ENCODE measurements around the gene ADPGK. TPM values are rescaled to one million over a fixed set of nuclear protein-coding genes. Genes with fewer than 3 reads are reported as not detected.

ADPGK gene
- total RNA-seq, 1 experiment from 2014 or later: 48.4 TPM

- H3K4me3 ChIP-seq (ENCODE audit: low read depth, low read length, poor library complexity, severe bottlenecking): no peak overlapping the region
- H3K4me1 ChIP-seq (ENCODE audit: insufficient read depth, low read length, poor library complexity, severe bottlenecking): no peaks in the 10 kb centered on the region
- H3K36me3 ChIP-seq (ENCODE audit: insufficient read depth, low read length, poor library complexity, severe bottlenecking): no peaks in the 10 kb centered on the region
- ChIA-PET POLR2A (ENCODE audit: low non-redundant PET) (no interaction called here), CTCF (no interaction called here)
- DNase-seq (ENCODE audit: low spot score): no peak
- H3K9me3 ChIP-seq (ENCODE audit: low read depth, low read length, poor library complexity, severe bottlenecking): no peaks in the 10 kb centered on the region
- no TSS peak for BruUV-seq (replicated peaks)
- intact Hi-C loops (cut with micrococcal nuclease; ENCODE audit: unreplicated experiment): no loop called here
- no peak overlapping the region for H3K27ac ChIP-seq (ENCODE audit: low read depth, low read length, poor library complexity, severe bottlenecking)
- H3K27me3 ChIP-seq (replicated peaks; ENCODE audit: insufficient read depth, low read depth, low read length, poor library complexity): peaks cover 7% of the 10 kb centered on the region
- TF ChIP-seq EZH2 (IDR thresholded peaks at IDR 0.05; ENCODE audit: borderline replicate concordance, low read depth, low read length, poor library complexity, severe bottlenecking): no peak
- TF ChIP-seq CTCF (conservative IDR thresholded peaks at IDR 0.05; ENCODE audit: low read depth, low read length): no peak
Measured at GRCh38 chr15:72825829-72826228, 42.3 kb upstream of the ADPGK start.

GRCh38 chr15:72824781-72825180 lies 41.2 kb upstream of the ADPGK start:
- Histone ChIP-seq H3K9me3 (ENCODE audit: low read depth, low read length, poor library complexity, severe bottlenecking) (no peaks in the 10 kb centered on the region), H3K27ac (ENCODE audit: low read depth, low read length, poor library complexity, severe bottlenecking) (no peak overlapping the region), H3K27me3 (replicated peaks; ENCODE audit: insufficient read depth, low read depth, low read length, poor library complexity) (no peaks in the 10 kb centered on the region), H3K36me3 (ENCODE audit: insufficient read depth, low read length, poor library complexity, severe bottlenecking) (no peaks in the 10 kb centered on the region), H3K4me3 (ENCODE audit: low read depth, low read length, poor library complexity, severe bottlenecking) (no peak overlapping the region), H3K4me1 (ENCODE audit: insufficient read depth, low read length, poor library complexity, severe bottlenecking) (no peaks in the 10 kb centered on the region)
- intact Hi-C loops (cut with micrococcal nuclease; ENCODE audit: unreplicated experiment): no loop called here
- ChIA-PET CTCF (interaction anchor here (0.5 kb wide), 1 partner anchor 1063 kb away, joined by 8 read pairs; no protein-coding TSS in a partner anchor), POLR2A (ENCODE audit: low non-redundant PET) (no interaction called here)
- DNase-seq (ENCODE audit: low spot score): no peak
- no peak for TF ChIP-seq EZH2 (IDR thresholded peaks at IDR 0.05; ENCODE audit: borderline replicate concordance, low read depth, low read length, poor library complexity, severe bottlenecking)
- TF ChIP-seq CTCF (conservative IDR thresholded peaks at IDR 0.05; ENCODE audit: low read depth, low read length): no peak
- BruUV-seq (replicated peaks): no TSS peak

- DNase-seq (ENCODE audit: low spot score): no peak
Measured at GRCh38 chr15:72824112-72824511, 40.6 kb upstream of the ADPGK start.

More at GRCh38 chr15:72824112-72824511, 40.6 kb upstream of the ADPGK start:
- no peak overlapping the region for H3K27ac ChIP-seq (ENCODE audit: low read depth, low read length, poor library complexity, severe bottlenecking)
- H3K36me3 ChIP-seq (ENCODE audit: insufficient read depth, low read length, poor library complexity, severe bottlenecking): no peaks in the 10 kb centered on the region
- ChIA-PET CTCF (no interaction called here), POLR2A (ENCODE audit: low non-redundant PET) (no interaction called here)
- no peaks in the 10 kb centered on the region for H3K4me1 ChIP-seq (ENCODE audit: insufficient read depth, low read length, poor library complexity, severe bottlenecking)
- H3K9me3 ChIP-seq (ENCODE audit: low read depth, low read length, poor library complexity, severe bottlenecking): no peaks in the 10 kb centered on the region
- BruUV-seq (replicated peaks): no TSS peak
- no peaks in the 10 kb centered on the region for H3K27me3 ChIP-seq (replicated peaks; ENCODE audit: insufficient read depth, low read depth, low read length, poor library complexity)
- TF ChIP-seq CTCF (conservative IDR thresholded peaks at IDR 0.05; ENCODE audit: low read depth, low read length) (no peak), EZH2 (IDR thresholded peaks at IDR 0.05; ENCODE audit: borderline replicate concordance, low read depth, low read length, poor library complexity, severe bottlenecking) (no peak)
- intact Hi-C loops (cut with micrococcal nuclease; ENCODE audit: unreplicated experiment): no loop called here
- no peak overlapping the region for H3K4me3 ChIP-seq (ENCODE audit: low read depth, low read length, poor library complexity, severe bottlenecking)

Data from A673 (cell line).